Measurements from ENCODE around the gene PHACTR3. TPM values are rescaled to one million over a fixed set of nuclear protein-coding genes. Genes with fewer than 3 reads are reported as not detected.
"Not testable (repeated sequence)": the region's sequence is repeated elsewhere in the genome, so short reads cannot be mapped to it uniquely, and the experiment has no call there.

The PHACTR3 gene
- total RNA-seq, 1 donor from 2014 or later, result 1.6 TPM

GRCh38 chr20:59618585-59618984 lies 14.2 kb downstream of the PHACTR3 start:
- not testable (repeated sequence) for DNase-seq (ENCODE audit: low read depth in 2 of 2)

- DNase-seq (ENCODE audit: low read depth in 2 of 2), result no peak
Measured at GRCh38 chr20:59620860-59621505, 16.6 kb downstream of the PHACTR3 start.

GRCh38 chr20:59622496-59622895 lies 18.2 kb downstream of the PHACTR3 start:
- no peak for DNase-seq (ENCODE audit: low read depth in 2 of 2)

GRCh38 chr20:59623133-59623532 lies 18.8 kb downstream of the PHACTR3 start:
- DNase-seq (ENCODE audit: low read depth in 2 of 2), result no peak

- DNase-seq (ENCODE audit: low read depth in 2 of 2), result no peak
Measured at GRCh38 chr20:59623583-59623982, 19.2 kb downstream of the PHACTR3 start.

GRCh38 chr20:59624401-59624800 lies 20.1 kb downstream of the PHACTR3 start:
- DNase-seq (ENCODE audit: low read depth in 2 of 2), result no peak

- no peak for DNase-seq (ENCODE audit: low read depth in 2 of 2)
Measured at GRCh38 chr20:59625214-59625922, 21.0 kb downstream of the PHACTR3 start.

GRCh38 chr20:59627298-59627697 lies 23.0 kb downstream of the PHACTR3 start:
- DNase-seq (ENCODE audit: low read depth in 2 of 2), result no peak

GRCh38 chr20:59628171-59628570 lies 23.8 kb downstream of the PHACTR3 start:
- no peak for DNase-seq (ENCODE audit: low read depth in 2 of 2)

GRCh38 chr20:59629141-59630045 lies 25.1 kb downstream of the PHACTR3 start:
- DNase-seq (ENCODE audit: low read depth in 2 of 2), result no peak

GRCh38 chr20:59630526-59630925 lies 26.2 kb downstream of the PHACTR3 start:
- DNase-seq (ENCODE audit: low read depth in 2 of 2), result no peak

GRCh38 chr20:59631751-59632540 lies 27.6 kb downstream of the PHACTR3 start:
- no peak for DNase-seq (ENCODE audit: low read depth in 2 of 2)

GRCh38 chr20:59632541-59633113 lies 28.3 kb downstream of the PHACTR3 start:
- DNase-seq (ENCODE audit: low read depth in 2 of 2), result no peak

GRCh38 chr20:59633656-59634251 lies 29.4 kb downstream of the PHACTR3 start:
- no peak for DNase-seq (ENCODE audit: low read depth in 2 of 2)

- no peak for DNase-seq (ENCODE audit: low read depth in 2 of 2)
Measured at GRCh38 chr20:59634435-59635005, 30.2 kb downstream of the PHACTR3 start.

- no peak for DNase-seq (ENCODE audit: low read depth in 2 of 2)
Measured at GRCh38 chr20:59636766-59637370, 32.5 kb downstream of the PHACTR3 start.

- no peak for DNase-seq (ENCODE audit: low read depth in 2 of 2)
Measured at GRCh38 chr20:59640267-59640666, 35.9 kb downstream of the PHACTR3 start.

GRCh38 chr20:59643615-59644061 lies 39.3 kb downstream of the PHACTR3 start:
- no peak for DNase-seq (ENCODE audit: low read depth in 2 of 2)

- no peak for DNase-seq (ENCODE audit: low read depth in 2 of 2)
Measured at GRCh38 chr20:59644371-59644939, 40.1 kb downstream of the PHACTR3 start.
